K562 (cell line): ENCODE data around the gene CUX1. TPM values are rescaled to one million over a fixed set of nuclear protein-coding genes. Genes with fewer than 3 reads are reported as not detected.

Experiments used
- BRF1 ChIP-seq: IDR thresholded peaks from 3 replicates; pipeline ENCODE4 v1.6.1; 2011; ENCODE audit warnings: borderline replicate concordance, mild to moderate bottlenecking; ENCODE audit not compliant: insufficient read length; ENCODE audit errors: extremely low read depth
- CHCHD3 ChIP-seq: fragments of 250-450 bp; sonication (Bioruptor Pico); IDR thresholded peaks from 2 replicates; pipeline ENCODE4 v2.1.2; 2022; ENCODE audit warnings: mild to moderate bottlenecking
- ELF1 ChIP-seq: fragments of 200-800 bp; sonication (Bioruptor generic); IDR thresholded peaks from 2 replicates; pipeline ENCODE4 v1.6.1; 2016; ENCODE audit warnings: missing genetic modification characterization, missing compliant biosample characterization
- FOXK2 ChIP-seq, 2 experiments: fragments of 450-650 bp; IDR thresholded peaks in 1 of 2; conservative IDR thresholded peaks in 1 of 2; 2 replicates each; pipeline ENCODE4 v1.6.1; 2016; ENCODE audit warnings: low read depth in 2 of 2, mild to moderate bottlenecking in 1 of 2
- FUS ChIP-seq: fragments of 200-400 bp; formaldehyde crosslinking; optimal IDR thresholded peaks from 2 replicates; pipeline ENCODE3; 2017; ENCODE audit warnings: low read depth, low read length
- GABPB1 ChIP-seq: sonication (generic); formaldehyde crosslinking; IDR thresholded peaks from 2 replicates; pipeline ENCODE4 v1.8.0; 2022; ENCODE audit warnings: mild to moderate bottlenecking, missing genetic modification reagents
- HDAC8 ChIP-seq: fragments of 450-650 bp; IDR thresholded peaks from 2 replicates; pipeline ENCODE4 v1.6.1; 2016; ENCODE audit warnings: mild to moderate bottlenecking, missing genetic modification characterization, moderate library complexity, missing compliant biosample characterization
- KAT8 ChIP-seq: fragments of 450-650 bp; IDR thresholded peaks from 2 replicates; pipeline ENCODE4 v1.6.1; 2016; ENCODE audit warnings: low read depth, mild to moderate bottlenecking
- L3MBTL2 ChIP-seq: fragments of 450-650 bp; IDR thresholded peaks from 2 replicates; pipeline ENCODE4 v1.6.1; 2016; ENCODE audit warnings: mild to moderate bottlenecking, moderate library complexity
- MECOM ChIP-seq: fragments of 250-450 bp; sonication (Bioruptor Pico); IDR thresholded peaks from 2 replicates; pipeline ENCODE4 v1.8.0; 2022; ENCODE audit warnings: inconsistent platforms
- PKNOX1 ChIP-seq: fragments of 450-650 bp; IDR thresholded peaks from 2 replicates; pipeline ENCODE4 v1.6.1; 2016
- RFX7 ChIP-seq: fragments of 250-450 bp; sonication (Bioruptor Pico); IDR thresholded peaks from 2 replicates; pipeline ENCODE4 v1.5.1; 2021; ENCODE audit warnings: mild to moderate bottlenecking
- SNRNP70 ChIP-seq: fragments of 200-400 bp; formaldehyde crosslinking; optimal IDR thresholded peaks from 2 replicates; pipeline ENCODE3; 2017; ENCODE audit warnings: low read depth, low read length
- TRIM24 ChIP-seq, 2 experiments: fragments of 450-650 bp; IDR thresholded peaks; 2 replicates each; pipeline ENCODE4 v1.6.1; 2016
- TRIM28 ChIP-seq: fragments of 450-650 bp; IDR thresholded peaks from 2 replicates; pipeline ENCODE4 v1.6.1; 2017
- ZNF3 ChIP-seq: fragments of 250-450 bp; sonication (Bioruptor Pico); IDR thresholded peaks from 2 replicates; pipeline ENCODE4 v1.5.0; 2021; ENCODE audit warnings: mild to moderate bottlenecking, moderate library complexity
- ZNF395 ChIP-seq: fragments of 200-800 bp; sonication (Bioruptor generic); IDR thresholded peaks from 2 replicates; pipeline ENCODE4 v1.6.1; 2017; ENCODE audit warnings: missing genetic modification characterization, missing compliant biosample characterization
- polyA plus RNA-seq, 8 experiments: library from polyadenylated mRNA; depleted of rRNA in 4 of 8; stranded (reverse) in 5 of 8; unstranded in 3 of 8; fragments of >200 nt; fragmentation: Nextera tagmentation in 2 of 8; fragmentation: Illumina TruSeq in 1 of 8; extraction: Ambion mirVana in 2 of 8; extraction: Trizol in 1 of 8; gene quantifications; 2 replicates each; pipeline versions ENCODE4 v1.2.1 to v1.2.3, GENCODE V29; 2011 to 2014; ENCODE audit warnings: inconsistent platforms in 1 of 8, missing spikeins in 1 of 8
- total RNA-seq, 7 experiments: library from RNA; depleted of rRNA in 6 of 7; stranded (reverse); fragments of >200 nt in 6 of 7; fragmentation: Illumina TruSeq in 2 of 7; extraction: Trizol in 2 of 7; gene quantifications; 2 replicates each; pipeline versions ENCODE4 v1.2.1 to v1.2.3, GENCODE V29; 2011 to 2021; ENCODE audit warnings: low replicate concordance in 1 of 7
- TF ChIP-seq, protein P1 (sequence below): fragments of 200-400 bp; formaldehyde crosslinking; IDR thresholded peaks from 2 replicates; pipeline ENCODE4 v1.6.1; 2017; ENCODE audit warnings: mild to moderate bottlenecking, low read depth, low read length, moderate library complexity
- TF ChIP-seq, protein P2 (sequence below), 2 experiments: fragments of 200-800 bp in 1 of 2; sonication (Bioruptor generic) in 1 of 2; sonication (generic) in 1 of 2; formaldehyde crosslinking in 1 of 2; IDR thresholded peaks in 1 of 2; conservative IDR thresholded peaks in 1 of 2; 2 replicates each; pipeline versions ENCODE4 v1.5.0 to v1.6.1; 2016 to 2020; ENCODE audit warnings: missing compliant biosample characterization in 1 of 2, missing genetic modification characterization in 1 of 2, missing genetic modification reagents in 1 of 2
- TF ChIP-seq, protein P3 (sequence below): fragments of 450-650 bp; IDR thresholded peaks from 2 replicates; pipeline ENCODE4 v1.7.0; 2016; ENCODE audit warnings: borderline replicate concordance

The CUX1 gene
- total and polyA plus RNA-seq, 9 of the 15 experiments (the other 6 are each of a cell fraction or from before 2014, with no cell fraction given): 3.6 to 55.3 (median 25.2) TPM

DNA sequence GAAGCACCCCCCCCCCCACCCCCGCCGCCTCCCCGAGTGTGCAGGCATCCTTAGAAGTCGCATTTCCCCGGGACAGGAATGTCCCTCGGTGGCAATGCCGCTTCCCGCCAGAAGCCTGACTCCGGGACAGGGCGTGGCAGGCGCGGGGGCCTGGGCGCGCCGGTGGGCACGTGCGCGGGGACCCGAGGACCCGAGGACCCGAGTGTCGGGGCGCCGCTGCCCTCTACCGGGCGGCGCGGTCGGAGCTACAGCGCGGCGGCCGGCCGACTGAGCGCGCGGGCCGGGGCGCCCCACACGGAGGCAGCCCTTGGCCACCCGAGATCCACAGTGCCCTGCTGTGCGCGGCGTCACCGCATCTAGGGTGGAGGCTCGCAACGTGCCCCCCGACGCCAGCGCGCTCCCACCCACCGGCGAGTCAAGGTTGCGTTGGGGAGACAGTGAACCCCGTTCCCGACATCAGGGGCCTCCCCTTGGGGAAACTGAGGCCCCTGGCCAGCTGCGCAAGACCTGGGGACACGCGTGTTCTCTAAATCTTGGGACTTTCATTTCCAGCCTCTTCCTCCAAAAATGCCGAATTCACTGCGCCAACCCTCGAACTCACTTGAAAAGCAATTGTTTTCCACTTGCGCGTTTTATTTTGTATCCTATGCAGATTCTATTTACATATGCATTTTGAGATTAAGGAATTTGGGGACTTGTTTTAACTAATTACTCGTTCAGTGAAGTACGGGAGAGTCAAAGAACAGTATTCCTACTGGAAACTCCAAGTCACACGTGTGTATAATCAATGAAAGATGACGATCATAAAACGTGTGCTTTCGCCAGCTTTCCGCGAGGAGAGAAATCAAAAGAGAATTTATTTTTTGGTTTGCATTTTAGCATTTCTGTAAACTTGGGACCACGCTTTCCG is 3.1 kb upstream of the CUX1 start (continued):
- TF ChIP-seq, protein P1, sequence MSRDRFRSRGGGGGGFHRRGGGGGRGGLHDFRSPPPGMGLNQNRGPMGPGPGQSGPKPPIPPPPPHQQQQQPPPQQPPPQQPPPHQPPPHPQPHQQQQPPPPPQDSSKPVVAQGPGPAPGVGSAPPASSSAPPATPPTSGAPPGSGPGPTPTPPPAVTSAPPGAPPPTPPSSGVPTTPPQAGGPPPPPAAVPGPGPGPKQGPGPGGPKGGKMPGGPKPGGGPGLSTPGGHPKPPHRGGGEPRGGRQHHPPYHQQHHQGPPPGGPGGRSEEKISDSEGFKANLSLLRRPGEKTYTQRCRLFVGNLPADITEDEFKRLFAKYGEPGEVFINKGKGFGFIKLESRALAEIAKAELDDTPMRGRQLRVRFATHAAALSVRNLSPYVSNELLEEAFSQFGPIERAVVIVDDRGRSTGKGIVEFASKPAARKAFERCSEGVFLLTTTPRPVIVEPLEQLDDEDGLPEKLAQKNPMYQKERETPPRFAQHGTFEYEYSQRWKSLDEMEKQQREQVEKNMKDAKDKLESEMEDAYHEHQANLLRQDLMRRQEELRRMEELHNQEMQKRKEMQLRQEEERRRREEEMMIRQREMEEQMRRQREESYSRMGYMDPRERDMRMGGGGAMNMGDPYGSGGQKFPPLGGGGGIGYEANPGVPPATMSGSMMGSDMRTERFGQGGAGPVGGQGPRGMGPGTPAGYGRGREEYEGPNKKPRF: no peak
- TF ChIP-seq, protein P2, sequence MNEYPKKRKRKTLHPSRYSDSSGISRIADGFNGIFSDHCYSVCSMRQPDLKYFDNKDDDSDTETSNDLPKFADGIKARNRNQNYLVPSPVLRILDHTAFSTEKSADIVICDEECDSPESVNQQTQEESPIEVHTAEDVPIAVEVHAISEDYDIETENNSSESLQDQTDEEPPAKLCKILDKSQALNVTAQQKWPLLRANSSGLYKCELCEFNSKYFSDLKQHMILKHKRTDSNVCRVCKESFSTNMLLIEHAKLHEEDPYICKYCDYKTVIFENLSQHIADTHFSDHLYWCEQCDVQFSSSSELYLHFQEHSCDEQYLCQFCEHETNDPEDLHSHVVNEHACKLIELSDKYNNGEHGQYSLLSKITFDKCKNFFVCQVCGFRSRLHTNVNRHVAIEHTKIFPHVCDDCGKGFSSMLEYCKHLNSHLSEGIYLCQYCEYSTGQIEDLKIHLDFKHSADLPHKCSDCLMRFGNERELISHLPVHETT (CRISPR knock-in tag; conservative IDR thresholded peaks at IDR 0.05 in 1 of 2, IDR thresholded peaks at IDR 0.05 in 1 of 2): peak in 1 of 2 experiments; percentile 60; a peak in 2 of 4 replicates
- TF ChIP-seq PKNOX1 (no peak), BRF1 (no peak), L3MBTL2 (peak; percentile 98), MECOM (CRISPR knock-in tag) (no peak), TRIM24 (IDR thresholded peaks at IDR 0.05) (no peak), ZNF395 (CRISPR knock-in tag) (0 out of 2 replicates have a peak, but pooled peaks have one; percentile 65), HDAC8 (tag) (0 out of 2 replicates have a peak, but pooled peaks have one; percentile 61), FUS (peak; percentile 67), ZNF3 (CRISPR knock-in tag) (no peak), CHCHD3 (CRISPR knock-in tag) (no peak), FOXK2 (conservative IDR thresholded peaks at IDR 0.05 in 1 of 2, IDR thresholded peaks at IDR 0.05 in 1 of 2; ENCODE audit: low read depth in 2 of 2) (no peak), GABPB1 (no peak), KAT8 (no peak), TRIM28 (no peak), ELF1 (tag) (peak; percentile 55; the same call in 1 of the 2 replicates), RFX7 (CRISPR knock-in tag) (no peak), SNRNP70 (no peak)
- TF ChIP-seq, protein P3, sequence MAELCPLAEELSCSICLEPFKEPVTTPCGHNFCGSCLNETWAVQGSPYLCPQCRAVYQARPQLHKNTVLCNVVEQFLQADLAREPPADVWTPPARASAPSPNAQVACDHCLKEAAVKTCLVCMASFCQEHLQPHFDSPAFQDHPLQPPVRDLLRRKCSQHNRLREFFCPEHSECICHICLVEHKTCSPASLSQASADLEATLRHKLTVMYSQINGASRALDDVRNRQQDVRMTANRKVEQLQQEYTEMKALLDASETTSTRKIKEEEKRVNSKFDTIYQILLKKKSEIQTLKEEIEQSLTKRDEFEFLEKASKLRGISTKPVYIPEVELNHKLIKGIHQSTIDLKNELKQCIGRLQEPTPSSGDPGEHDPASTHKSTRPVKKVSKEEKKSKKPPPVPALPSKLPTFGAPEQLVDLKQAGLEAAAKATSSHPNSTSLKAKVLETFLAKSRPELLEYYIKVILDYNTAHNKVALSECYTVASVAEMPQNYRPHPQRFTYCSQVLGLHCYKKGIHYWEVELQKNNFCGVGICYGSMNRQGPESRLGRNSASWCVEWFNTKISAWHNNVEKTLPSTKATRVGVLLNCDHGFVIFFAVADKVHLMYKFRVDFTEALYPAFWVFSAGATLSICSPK: no peak
